ENCODE results near the gene PIGZ.

DNA sequence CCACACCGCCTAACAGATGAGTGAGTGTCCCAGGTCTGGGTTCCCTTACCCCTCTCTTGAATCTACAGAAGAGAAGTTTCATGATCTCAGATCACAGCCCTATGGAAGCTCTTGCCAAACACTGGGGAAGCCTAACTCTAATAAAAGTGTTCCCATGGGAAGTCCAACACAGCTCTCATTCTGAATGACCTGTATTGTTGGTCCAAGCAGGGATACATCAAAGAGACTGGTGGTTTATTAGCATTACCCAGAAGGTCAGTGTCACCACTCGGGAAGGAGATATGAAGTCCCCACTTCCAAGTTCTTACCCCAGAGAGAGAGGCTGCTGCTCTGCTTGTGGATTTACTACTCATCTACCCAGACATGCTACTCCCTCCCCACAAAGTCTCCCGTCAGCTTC, 17.3 kb downstream of the PIGZ start:
- TF ChIP-seq, protein P1, sequence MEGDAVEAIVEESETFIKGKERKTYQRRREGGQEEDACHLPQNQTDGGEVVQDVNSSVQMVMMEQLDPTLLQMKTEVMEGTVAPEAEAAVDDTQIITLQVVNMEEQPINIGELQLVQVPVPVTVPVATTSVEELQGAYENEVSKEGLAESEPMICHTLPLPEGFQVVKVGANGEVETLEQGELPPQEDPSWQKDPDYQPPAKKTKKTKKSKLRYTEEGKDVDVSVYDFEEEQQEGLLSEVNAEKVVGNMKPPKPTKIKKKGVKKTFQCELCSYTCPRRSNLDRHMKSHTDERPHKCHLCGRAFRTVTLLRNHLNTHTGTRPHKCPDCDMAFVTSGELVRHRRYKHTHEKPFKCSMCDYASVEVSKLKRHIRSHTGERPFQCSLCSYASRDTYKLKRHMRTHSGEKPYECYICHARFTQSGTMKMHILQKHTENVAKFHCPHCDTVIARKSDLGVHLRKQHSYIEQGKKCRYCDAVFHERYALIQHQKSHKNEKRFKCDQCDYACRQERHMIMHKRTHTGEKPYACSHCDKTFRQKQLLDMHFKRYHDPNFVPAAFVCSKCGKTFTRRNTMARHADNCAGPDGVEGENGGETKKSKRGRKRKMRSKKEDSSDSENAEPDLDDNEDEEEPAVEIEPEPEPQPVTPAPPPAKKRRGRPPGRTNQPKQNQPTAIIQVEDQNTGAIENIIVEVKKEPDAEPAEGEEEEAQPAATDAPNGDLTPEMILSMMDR (IDR thresholded peaks at IDR 0.05): no peak
- no peak for TF ChIP-seq POLR2A (IDR thresholded peaks at IDR 0.05)
